ENCODE measurements around the gene MAF. TPM values are rescaled to one million over a fixed set of nuclear protein-coding genes. Genes with fewer than 3 reads are reported as not detected.

The MAF gene
- polyA plus RNA-seq, 1 donor from 2014 or later: 2.1 TPM

DNA sequence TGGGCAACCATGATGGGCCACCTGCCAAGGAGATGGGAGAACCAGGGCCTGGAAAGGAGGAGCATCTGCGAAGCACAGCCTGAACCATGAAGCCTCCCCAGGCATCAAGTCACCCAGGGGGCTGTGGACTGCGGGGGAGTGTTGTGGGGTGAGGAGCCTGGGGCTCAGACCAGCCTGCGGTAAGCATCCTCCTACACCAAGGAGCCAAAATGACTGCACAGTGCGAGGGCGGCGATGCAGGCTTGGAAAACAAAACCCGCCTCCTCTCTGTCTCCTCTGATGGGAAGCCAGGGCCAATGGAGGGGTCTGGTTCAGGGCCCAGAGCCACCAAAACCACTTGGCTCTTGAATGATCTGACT, 18.1 kb upstream of the MAF start:
- Histone ChIP-seq H3K4me2 (ENCODE audit: low read length) (no peak overlapping the region), H3K79me2 (replicated peaks; ENCODE audit: insufficient read depth, low read length) (no peaks in the 10 kb centered on the region), H3K9me2 (ENCODE audit: insufficient read depth, low read length) (no peaks in the 10 kb centered on the region), H3F3A (ENCODE audit: insufficient read depth, low read length, poor library complexity, severe bottlenecking) (no peaks in the 10 kb centered on the region), H3K4me3 (ENCODE audit: low read length) (no peak overlapping the region), H2AFZ (ENCODE audit: low read depth, low read length) (no peak overlapping the region), H3K9me3 (ENCODE audit: low read length) (no peaks in the 10 kb centered on the region), H3K9ac (ENCODE audit: low read length) (no peak overlapping the region), H3K36me3 (ENCODE audit: insufficient read depth, low read length) (no peaks in the 10 kb centered on the region), H3K27me3 (ENCODE audit: insufficient read depth, low read depth, low read length) (no peaks in the 10 kb centered on the region), H4K20me1 (ENCODE audit: insufficient read depth) (no peaks in the 10 kb centered on the region), H3K27ac (ENCODE audit: low read length) (no peak overlapping the region)
- no peak for TF ChIP-seq RAD21 (conservative IDR thresholded peaks at IDR 0.05)
- TF ChIP-seq POLR2AphosphoS5 (IDR thresholded peaks at IDR 0.05): no peak
- TF ChIP-seq CTCF (IDR thresholded peaks at IDR 0.05; ENCODE audit: poor library complexity, severe bottlenecking): no peak
- TF ChIP-seq SMC3 (conservative IDR thresholded peaks at IDR 0.05; ENCODE audit: poor library complexity): no peak
- no peak for TF ChIP-seq EP300 (conservative IDR thresholded peaks at IDR 0.05; ENCODE audit: poor library complexity, severe bottlenecking)
- TF ChIP-seq, protein P1, sequence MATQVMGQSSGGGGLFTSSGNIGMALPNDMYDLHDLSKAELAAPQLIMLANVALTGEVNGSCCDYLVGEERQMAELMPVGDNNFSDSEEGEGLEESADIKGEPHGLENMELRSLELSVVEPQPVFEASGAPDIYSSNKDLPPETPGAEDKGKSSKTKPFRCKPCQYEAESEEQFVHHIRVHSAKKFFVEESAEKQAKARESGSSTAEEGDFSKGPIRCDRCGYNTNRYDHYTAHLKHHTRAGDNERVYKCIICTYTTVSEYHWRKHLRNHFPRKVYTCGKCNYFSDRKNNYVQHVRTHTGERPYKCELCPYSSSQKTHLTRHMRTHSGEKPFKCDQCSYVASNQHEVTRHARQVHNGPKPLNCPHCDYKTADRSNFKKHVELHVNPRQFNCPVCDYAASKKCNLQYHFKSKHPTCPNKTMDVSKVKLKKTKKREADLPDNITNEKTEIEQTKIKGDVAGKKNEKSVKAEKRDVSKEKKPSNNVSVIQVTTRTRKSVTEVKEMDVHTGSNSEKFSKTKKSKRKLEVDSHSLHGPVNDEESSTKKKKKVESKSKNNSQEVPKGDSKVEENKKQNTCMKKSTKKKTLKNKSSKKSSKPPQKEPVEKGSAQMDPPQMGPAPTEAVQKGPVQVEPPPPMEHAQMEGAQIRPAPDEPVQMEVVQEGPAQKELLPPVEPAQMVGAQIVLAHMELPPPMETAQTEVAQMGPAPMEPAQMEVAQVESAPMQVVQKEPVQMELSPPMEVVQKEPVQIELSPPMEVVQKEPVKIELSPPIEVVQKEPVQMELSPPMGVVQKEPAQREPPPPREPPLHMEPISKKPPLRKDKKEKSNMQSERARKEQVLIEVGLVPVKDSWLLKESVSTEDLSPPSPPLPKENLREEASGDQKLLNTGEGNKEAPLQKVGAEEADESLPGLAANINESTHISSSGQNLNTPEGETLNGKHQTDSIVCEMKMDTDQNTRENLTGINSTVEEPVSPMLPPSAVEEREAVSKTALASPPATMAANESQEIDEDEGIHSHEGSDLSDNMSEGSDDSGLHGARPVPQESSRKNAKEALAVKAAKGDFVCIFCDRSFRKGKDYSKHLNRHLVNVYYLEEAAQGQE (IDR thresholded peaks at IDR 0.05; ENCODE audit: borderline replicate concordance): no peak
- TF ChIP-seq MXI1 (conservative IDR thresholded peaks at IDR 0.05; ENCODE audit: poor library complexity, severe bottlenecking): no peak
- no peak for TF ChIP-seq TAF1 (IDR thresholded peaks at IDR 0.05; ENCODE audit: low read depth)
- no peak for TF ChIP-seq EZH2 (IDR thresholded peaks at IDR 0.05; ENCODE audit: borderline replicate concordance, insufficient read depth, low read length, poor library complexity, severe bottlenecking)

GRCh38 chr16:79618041-79618691, 17.6 kb upstream of the MAF start:
- no peaks in the 10 kb centered on the region for H4K20me1 ChIP-seq (ENCODE audit: insufficient read depth)
- no peaks in the 10 kb centered on the region for H3K36me3 ChIP-seq (ENCODE audit: insufficient read depth, low read length)
- TF ChIP-seq EP300 (conservative IDR thresholded peaks at IDR 0.05; ENCODE audit: poor library complexity, severe bottlenecking) (no peak), RAD21 (conservative IDR thresholded peaks at IDR 0.05) (no peak), CTCF (IDR thresholded peaks at IDR 0.05; ENCODE audit: poor library complexity, severe bottlenecking) (no peak), POLR2AphosphoS5 (IDR thresholded peaks at IDR 0.05) (no peak), EZH2 (IDR thresholded peaks at IDR 0.05; ENCODE audit: borderline replicate concordance, insufficient read depth, low read length, poor library complexity, severe bottlenecking) (no peak), MXI1 (conservative IDR thresholded peaks at IDR 0.05; ENCODE audit: poor library complexity, severe bottlenecking) (no peak), SMC3 (conservative IDR thresholded peaks at IDR 0.05; ENCODE audit: poor library complexity) (no peak), TAF1 (IDR thresholded peaks at IDR 0.05; ENCODE audit: low read depth) (no peak)
- TF ChIP-seq, protein P1 (IDR thresholded peaks at IDR 0.05; ENCODE audit: borderline replicate concordance): no peak
- H3K79me2 ChIP-seq (replicated peaks; ENCODE audit: insufficient read depth, low read length): no peaks in the 10 kb centered on the region
- H3K9me3 ChIP-seq (ENCODE audit: low read length): no peaks in the 10 kb centered on the region
- no peaks in the 10 kb centered on the region for H3F3A ChIP-seq (ENCODE audit: insufficient read depth, low read length, poor library complexity, severe bottlenecking)
- H3K27ac ChIP-seq (ENCODE audit: low read length): no peak overlapping the region
- no peak overlapping the region for H3K4me2 ChIP-seq (ENCODE audit: low read length)
- H3K9ac ChIP-seq (ENCODE audit: low read length): no peak overlapping the region
- H2AFZ ChIP-seq (ENCODE audit: low read depth, low read length): no peak overlapping the region
- H3K27me3 ChIP-seq (ENCODE audit: insufficient read depth, low read depth, low read length): no peaks in the 10 kb centered on the region
- H3K4me3 ChIP-seq (ENCODE audit: low read length): no peak overlapping the region
- H3K9me2 ChIP-seq (ENCODE audit: insufficient read depth, low read length): no peaks in the 10 kb centered on the region
